Lung (tissue), 12 donors: ENCODE results near the gene ADAM12. TPM values are rescaled to one million over a fixed set of nuclear protein-coding genes. Genes with fewer than 3 reads are reported as not detected.

ENCODE experiments used
- ATAC-seq: fragments of 200-7000 bp; cut with Tn5 transposase; one replicate; pipeline ENCODE4 v1.9.1; 2020; ENCODE audit warnings: moderate number of reproducible peaks; ENCODE audit not compliant: insufficient read depth, low FRiP score
- DNase-seq, 3 donors: peaks; one replicate each; pipeline ENCODE4 v3.0.0-alpha.2; 2013 to 2017
- H3K27ac ChIP-seq, 2 donors: one replicate each; pipeline ENCODE4 v1.5.1; 2013; ENCODE audit warnings: mild to moderate bottlenecking in 2 of 2, moderate library complexity in 2 of 2, control low read depth in 1 of 2, inconsistent platforms in 1 of 2, low read depth in 1 of 2, low read length in 1 of 2
- H3K27me3 ChIP-seq, 3 donors: one replicate each; pipeline ENCODE4 v1.5.1; 2013; ENCODE audit warnings: low read length in 2 of 3; ENCODE audit not compliant: control insufficient read depth in 3 of 3, insufficient read depth in 3 of 3
- H3K36me3 ChIP-seq, 4 donors: one replicate each; pipeline ENCODE4 v1.5.1; 2013; ENCODE audit warnings: low read length in 4 of 4, mild to moderate bottlenecking in 1 of 4, moderate library complexity in 1 of 4; ENCODE audit not compliant: control insufficient read depth in 4 of 4, insufficient read depth in 4 of 4
- H3K4me1 ChIP-seq, 5 donors: one replicate each; pipeline ENCODE4 v1.5.1; 2013; ENCODE audit warnings: low read length in 5 of 5, mild to moderate bottlenecking in 2 of 5, moderate library complexity in 1 of 5; ENCODE audit not compliant: control insufficient read depth in 5 of 5, insufficient read depth in 5 of 5
- H3K4me3 ChIP-seq: one replicate; pipeline ENCODE4 v1.5.1; 2013; ENCODE audit warnings: mild to moderate bottlenecking, control low read depth, moderate library complexity
- H3K9ac ChIP-seq, 2 donors: one replicate each; pipeline ENCODE4 v1.5.1; 2013; ENCODE audit warnings: low read length in 2 of 2, control low read depth in 1 of 2; ENCODE audit not compliant: insufficient read depth in 1 of 2
- H3K9me3 ChIP-seq, 4 donors: one replicate each; pipeline ENCODE4 v1.5.1; 2013; ENCODE audit warnings: low read length in 3 of 4, mild to moderate bottlenecking in 1 of 4, moderate library complexity in 1 of 4; ENCODE audit not compliant: control insufficient read depth in 4 of 4, insufficient read depth in 3 of 4
- WGBS, 2 donors: extraction: QIAGEN DNeasy Blood & Tissue Kit; methylation state at CpG; one replicate each; pipeline ENCODE4 v1.1.7; 2013; 5-methylcytosine and 5-hydroxymethylcytosine counted together
- polyA plus RNA-seq, 2 donors: library from polyadenylated mRNA; stranded (reverse); fragments of 200-250 nt; gene quantifications; one replicate each; pipeline ENCODE4 v1.2.1, GENCODE V29; 2013
- total RNA-seq, 2 donors: library from RNA; depleted of rRNA in 1 of 2; stranded (reverse); fragments of >200 nt in 1 of 2; gene quantifications; one replicate each; pipeline ENCODE4 v1.2.1, GENCODE V29; 2014 to 2021
- TF ChIP-seq, protein P1 (sequence below): IDR thresholded peaks from 2 replicates; pipeline ENCODE4 v1.5.1; 2012; ENCODE audit warnings: mild to moderate bottlenecking; ENCODE audit errors: control extremely low read depth, extremely low read depth
- donor health status: control.
- donor health status: control.
- donor health status: Bipolar disorder and iron deficiency.
- donor health status: healthy.
- donor health status: DM: yes; HTN: yes; CAD: no.

The ADAM12 gene
- total and polyA plus RNA-seq, 4 donors: 0.16 to 5.8 (median 0.85) TPM

DNA sequence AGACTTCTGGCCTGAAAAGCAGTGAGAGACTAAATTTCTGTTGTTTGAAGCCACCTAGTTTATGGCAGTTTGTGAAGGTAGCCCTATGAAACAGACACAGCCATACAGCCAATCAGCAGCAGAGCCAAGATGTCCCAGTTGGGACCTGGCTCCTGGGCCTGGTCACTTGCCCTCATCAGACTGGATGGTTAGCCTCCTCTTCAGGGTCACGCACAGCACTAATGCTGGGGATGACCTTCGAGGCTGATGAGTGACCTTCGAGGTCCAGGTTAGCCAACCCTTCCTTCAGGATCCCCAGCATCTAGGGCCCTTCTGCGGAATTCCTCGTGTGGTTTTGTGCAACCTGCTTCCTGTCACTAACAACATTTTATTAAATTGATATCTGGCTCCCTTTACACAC lies 262.3 kb downstream of the ADAM12 start:
- ATAC-seq: no peak
- Histone ChIP-seq H3K4me3 (no peak overlapping the region), H3K27ac (no peak overlapping the region), H3K4me1 (peaks cover 0 to 17% (median 5%) of the 10 kb centered on the region in 5 donors), H3K9me3 (no peaks in the 10 kb centered on the region), H3K27me3 (no peaks in the 10 kb centered on the region), H3K36me3 (no peaks in the 10 kb centered on the region), H3K9ac (no peak overlapping the region)
- 67 to 84% methylated on average over 5 of the region's 5 CpGs for WGBS, 2 donors
- DNase-seq: no peak
- TF ChIP-seq, protein P1, sequence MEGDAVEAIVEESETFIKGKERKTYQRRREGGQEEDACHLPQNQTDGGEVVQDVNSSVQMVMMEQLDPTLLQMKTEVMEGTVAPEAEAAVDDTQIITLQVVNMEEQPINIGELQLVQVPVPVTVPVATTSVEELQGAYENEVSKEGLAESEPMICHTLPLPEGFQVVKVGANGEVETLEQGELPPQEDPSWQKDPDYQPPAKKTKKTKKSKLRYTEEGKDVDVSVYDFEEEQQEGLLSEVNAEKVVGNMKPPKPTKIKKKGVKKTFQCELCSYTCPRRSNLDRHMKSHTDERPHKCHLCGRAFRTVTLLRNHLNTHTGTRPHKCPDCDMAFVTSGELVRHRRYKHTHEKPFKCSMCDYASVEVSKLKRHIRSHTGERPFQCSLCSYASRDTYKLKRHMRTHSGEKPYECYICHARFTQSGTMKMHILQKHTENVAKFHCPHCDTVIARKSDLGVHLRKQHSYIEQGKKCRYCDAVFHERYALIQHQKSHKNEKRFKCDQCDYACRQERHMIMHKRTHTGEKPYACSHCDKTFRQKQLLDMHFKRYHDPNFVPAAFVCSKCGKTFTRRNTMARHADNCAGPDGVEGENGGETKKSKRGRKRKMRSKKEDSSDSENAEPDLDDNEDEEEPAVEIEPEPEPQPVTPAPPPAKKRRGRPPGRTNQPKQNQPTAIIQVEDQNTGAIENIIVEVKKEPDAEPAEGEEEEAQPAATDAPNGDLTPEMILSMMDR: no peak

DNA sequence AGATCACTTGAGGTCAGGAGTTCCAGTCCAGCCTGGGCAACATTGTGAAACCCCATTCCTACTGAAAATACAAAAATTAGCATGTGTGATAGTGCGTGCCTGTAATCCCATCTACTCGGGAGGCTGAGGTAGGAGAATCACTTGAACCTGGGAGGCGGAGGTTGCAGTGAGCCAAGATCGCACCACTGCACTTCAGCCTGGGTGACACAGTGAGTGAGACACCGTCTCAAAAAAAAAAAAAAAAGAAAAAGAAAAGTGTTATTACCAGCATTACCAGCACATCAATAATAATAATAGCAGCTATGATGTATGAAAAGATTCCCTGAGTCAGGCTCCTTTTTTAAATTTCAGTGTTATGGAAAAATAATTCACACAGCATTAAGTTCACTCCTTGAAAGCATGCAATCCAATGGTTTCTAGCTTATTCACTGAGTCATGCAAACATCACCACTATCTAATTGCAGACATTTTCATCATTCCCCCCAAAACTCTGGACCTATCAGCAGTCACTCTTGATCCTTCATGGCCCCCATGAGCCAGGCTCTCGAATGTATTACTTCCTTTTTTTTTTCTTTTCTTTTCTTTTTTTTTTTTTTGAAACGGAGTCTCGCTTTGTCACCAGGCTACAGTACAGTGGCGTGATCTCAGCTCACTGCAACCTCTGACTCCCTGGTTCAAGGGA lies 263.5 kb downstream of the ADAM12 start:
- ATAC-seq: no peak
- no peaks in the 10 kb centered on the region for H3K36me3 ChIP-seq
- WGBS, 2 donors: 63 to 86% methylated on average over 9 of the region's 9 CpGs

DNA sequence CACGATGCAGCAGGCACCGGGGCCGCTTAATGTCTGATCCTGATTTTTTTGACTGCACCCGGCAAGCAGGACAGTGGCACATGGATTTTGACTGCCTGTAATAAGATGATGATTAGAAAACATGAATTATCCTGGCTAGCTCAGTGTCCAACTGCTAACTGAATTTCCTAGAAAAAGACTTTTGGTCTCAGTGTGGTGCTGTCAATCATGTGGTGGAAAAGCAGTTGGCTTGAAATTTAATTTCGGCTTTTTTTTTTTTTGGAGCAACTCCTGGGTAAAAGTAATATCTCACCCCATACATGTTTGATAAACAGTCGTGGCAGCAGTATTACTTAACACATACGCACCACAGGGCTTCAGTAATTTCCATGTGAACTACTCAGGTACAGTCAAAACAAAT lies 264.2 kb downstream of the ADAM12 start:
- DNase-seq: no peak
- H3K27ac ChIP-seq: no peak overlapping the region
- H3K9me3 ChIP-seq: no peaks in the 10 kb centered on the region
- 88 to 89% methylated on average over 7 of the region's 7 CpGs for WGBS, 2 donors
- peaks cover 0 to 3% (median 0%) of the 10 kb centered on the region in 5 donors for H3K4me1 ChIP-seq
- no peak overlapping the region for H3K9ac ChIP-seq
- TF ChIP-seq, protein P1: no peak
- no peaks in the 10 kb centered on the region for H3K36me3 ChIP-seq
- H3K4me3 ChIP-seq: no peak overlapping the region
- H3K27me3 ChIP-seq: no peaks in the 10 kb centered on the region
- no peak for ATAC-seq

More for the DNA sequence above, 263.5 kb downstream of the ADAM12 start:
- TF ChIP-seq, protein P1: no peak
- Histone ChIP-seq H3K27me3 (no peaks in the 10 kb centered on the region), H3K4me1 (peaks cover 0 to 6% (median 0%) of the 10 kb centered on the region in 5 donors), H3K4me3 (no peak overlapping the region), H3K9me3 (no peaks in the 10 kb centered on the region), H3K9ac (no peak overlapping the region), H3K27ac (no peak overlapping the region)
- DNase-seq: no peak
